Fibroblast of mammary gland (primary cell): Measurements from ENCODE around the gene GSG1.
"Not testable (repeated sequence)": the region's sequence is repeated elsewhere in the genome, so short reads cannot be mapped to it uniquely, and the experiment has no call there.

Experiments
- DNase-seq: peaks from one replicate; pipeline ENCODE4 v3.0.0-alpha.2; 2010; ENCODE audit warnings: low read depth
- H3K4me3 ChIP-seq: 2 replicates; pipeline ENCODE4 v1.5.1; 2011; ENCODE audit warnings: low read depth, mild to moderate bottlenecking, low read length, moderate library complexity; ENCODE audit not compliant: control insufficient read depth
- TF ChIP-seq, protein P1 (sequence below): conservative IDR thresholded peaks from 2 replicates; pipeline ENCODE4 v1.5.1; 2011; ENCODE audit warnings: low read depth, low read length, inconsistent platforms; ENCODE audit not compliant: control insufficient read depth, insufficient read depth

The GSG1 gene

DNA sequence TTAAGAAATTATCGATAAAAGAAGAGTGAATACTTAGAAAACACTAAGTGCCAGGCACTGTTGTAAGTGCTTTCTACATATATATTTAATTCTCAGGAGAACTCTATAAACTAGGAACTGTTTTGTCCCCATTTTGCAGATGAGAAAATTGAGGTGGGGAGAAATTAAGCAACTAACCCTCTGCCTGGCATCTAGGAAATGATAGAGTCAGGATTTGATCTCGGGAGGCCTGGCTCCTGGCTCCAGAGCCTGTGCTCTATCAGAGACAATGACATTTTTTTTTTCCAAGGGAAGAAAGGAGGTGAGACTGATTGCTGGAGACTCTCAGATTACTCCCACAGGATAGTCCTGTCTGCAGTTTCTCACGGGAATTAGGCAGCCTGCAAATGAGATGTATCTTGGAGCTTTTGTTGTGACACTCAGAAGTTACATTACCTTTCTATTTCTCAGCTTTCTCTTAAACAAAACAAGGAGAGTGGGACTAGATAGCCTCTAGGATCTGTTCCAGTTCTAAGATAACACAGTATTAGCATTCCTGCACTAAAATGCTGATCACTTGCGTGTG, 60.7 kb downstream of the GSG1 start:
- no peak overlapping the region for H3K4me3 ChIP-seq
- DNase-seq, result no peak
- TF ChIP-seq, protein P1, sequence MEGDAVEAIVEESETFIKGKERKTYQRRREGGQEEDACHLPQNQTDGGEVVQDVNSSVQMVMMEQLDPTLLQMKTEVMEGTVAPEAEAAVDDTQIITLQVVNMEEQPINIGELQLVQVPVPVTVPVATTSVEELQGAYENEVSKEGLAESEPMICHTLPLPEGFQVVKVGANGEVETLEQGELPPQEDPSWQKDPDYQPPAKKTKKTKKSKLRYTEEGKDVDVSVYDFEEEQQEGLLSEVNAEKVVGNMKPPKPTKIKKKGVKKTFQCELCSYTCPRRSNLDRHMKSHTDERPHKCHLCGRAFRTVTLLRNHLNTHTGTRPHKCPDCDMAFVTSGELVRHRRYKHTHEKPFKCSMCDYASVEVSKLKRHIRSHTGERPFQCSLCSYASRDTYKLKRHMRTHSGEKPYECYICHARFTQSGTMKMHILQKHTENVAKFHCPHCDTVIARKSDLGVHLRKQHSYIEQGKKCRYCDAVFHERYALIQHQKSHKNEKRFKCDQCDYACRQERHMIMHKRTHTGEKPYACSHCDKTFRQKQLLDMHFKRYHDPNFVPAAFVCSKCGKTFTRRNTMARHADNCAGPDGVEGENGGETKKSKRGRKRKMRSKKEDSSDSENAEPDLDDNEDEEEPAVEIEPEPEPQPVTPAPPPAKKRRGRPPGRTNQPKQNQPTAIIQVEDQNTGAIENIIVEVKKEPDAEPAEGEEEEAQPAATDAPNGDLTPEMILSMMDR, result no peak

DNA sequence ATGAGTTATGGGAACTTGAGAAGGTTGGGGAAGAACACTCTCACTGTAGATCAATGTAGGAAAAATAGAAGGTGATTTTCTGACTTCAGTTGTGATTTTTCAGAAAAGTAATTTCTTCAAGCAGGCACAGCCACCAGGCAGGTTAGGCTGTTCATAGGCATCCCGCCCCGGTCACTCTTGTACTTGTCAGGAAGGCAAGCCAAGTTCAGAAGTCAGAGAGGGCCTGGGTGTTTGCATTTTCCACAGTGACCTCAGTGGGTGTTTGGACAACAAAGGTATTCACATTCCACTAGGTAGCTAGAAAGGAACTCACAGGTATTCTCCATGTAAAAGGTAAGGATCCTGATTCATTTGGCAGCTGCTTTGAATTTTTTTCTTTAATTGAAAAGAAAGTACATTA, 62.2 kb downstream of the GSG1 start:
- TF ChIP-seq, protein P1, result no peak
- no peak overlapping the region for H3K4me3 ChIP-seq
- no peak for DNase-seq

DNA sequence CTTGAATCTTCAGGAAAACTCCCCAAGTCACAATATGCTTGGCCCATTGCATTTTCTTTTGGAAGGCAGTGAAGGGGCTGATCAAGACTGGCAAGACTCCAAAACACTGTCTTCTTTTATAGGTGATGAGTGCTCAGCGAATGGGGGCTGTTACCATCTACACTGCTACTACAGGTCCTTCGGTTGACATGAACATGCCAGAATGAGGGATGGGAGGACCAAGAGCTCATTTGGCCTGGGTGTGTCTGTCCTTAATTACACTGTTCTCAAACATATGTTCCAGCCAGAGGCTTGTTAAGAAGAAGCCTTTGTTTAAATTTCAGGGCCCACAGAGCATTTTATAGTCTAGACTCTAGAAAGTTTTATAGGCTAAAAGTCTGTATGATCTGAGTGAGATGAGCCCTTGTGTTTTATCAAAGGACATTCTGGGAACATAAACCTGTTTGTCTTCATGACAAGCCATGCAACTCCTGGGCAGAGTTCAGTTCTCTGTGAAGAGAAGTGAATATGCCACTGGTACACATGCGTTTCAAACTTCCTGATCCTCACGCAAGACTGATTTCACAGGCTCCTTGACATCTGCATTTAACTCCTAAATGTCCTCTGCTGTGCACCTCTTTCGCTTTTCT, 64.0 kb downstream of the GSG1 start:
- H3K4me3 ChIP-seq, result no peak overlapping the region
- TF ChIP-seq, protein P1, result no peak
- DNase-seq, result no peak

DNA sequence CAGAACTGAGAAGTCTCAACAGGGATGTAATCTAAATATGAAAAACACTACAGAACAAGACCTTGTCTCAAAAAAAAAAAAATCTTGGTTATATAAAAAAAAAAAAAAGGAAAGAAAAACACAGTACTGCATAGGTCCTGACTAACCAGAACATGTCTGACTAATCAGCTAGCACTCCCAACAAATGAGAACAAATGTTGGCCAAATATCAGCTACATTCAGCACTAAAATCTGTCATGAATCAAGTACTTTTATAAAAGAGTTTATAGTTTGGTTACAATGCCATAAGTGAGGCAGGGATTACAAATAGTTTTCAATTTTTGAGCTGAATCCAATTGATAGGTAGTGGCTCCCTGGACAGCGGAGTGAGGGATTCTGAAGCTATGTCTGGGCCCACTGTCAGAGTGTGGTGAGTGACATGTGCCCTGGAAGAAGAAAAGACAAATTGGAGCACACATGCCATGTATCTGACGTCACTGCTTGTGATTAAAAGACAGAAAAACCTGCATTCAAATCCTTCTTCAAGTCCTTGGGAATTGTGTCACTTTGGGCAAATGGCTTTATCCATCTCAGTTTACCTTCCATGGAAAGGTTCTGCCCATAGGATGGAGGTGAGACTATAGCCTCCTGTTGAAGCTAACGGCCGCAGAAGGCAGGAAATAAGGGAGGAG, 64.8 kb downstream of the GSG1 start:
- peak; percentile 93 for DNase-seq
- H3K4me3 ChIP-seq, result no peak overlapping the region

DNA sequence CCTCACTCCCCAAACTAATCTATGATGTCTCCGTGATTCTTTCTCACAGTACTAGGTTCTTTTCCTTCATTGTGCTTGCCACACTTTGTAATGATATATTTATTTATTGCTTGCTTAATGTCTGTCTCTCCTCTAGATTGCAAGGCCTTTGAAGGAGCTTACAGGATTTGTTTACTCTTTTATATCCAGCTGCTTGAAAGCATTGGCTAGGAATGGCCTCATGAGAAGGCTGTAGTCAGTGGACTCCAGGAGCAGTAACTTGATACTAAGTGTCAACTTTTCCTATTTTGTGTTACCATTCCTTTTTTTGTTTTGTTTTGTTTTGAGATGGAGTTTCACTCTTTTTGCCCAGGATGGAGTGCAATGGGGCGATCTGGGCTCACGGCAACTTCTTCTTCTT, 66.6 kb downstream of the GSG1 start:
- TF ChIP-seq, protein P1, result no peak
- DNase-seq, result no peak

More for the DNA sequence above, 64.8 kb downstream of the GSG1 start:
- TF ChIP-seq, protein P1, result no peak

DNA sequence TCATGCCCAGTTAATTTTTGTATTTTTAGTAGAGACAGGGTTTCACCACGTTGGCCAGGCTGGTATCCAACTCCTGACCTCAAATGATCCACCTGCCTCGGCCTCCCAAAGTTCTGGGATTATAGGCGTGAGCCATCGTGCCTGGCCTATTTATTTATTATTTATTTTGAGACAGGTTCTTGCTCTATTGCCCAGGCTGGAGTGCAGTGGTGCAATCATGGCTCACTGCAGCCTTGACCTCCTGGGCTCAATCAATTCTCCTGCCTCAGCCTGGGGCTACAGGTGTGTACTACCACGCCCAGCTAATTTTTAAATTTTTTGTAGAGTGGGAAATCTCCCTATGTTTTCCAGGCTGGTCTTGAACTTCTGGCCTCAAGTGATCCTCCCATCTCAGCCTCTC, 68.1 kb downstream of the GSG1 start:
- not testable (repeated sequence) for DNase-seq, H3K4me3 ChIP-seq

More for the DNA sequence above, 66.6 kb downstream of the GSG1 start:
- no peak overlapping the region for H3K4me3 ChIP-seq
